Breast epithelium (tissue), 4 donors: ENCODE data around the gene RTBDN. TPM values are rescaled to one million over a fixed set of nuclear protein-coding genes. Genes with fewer than 3 reads are reported as not detected.

Experiments
- DNase-seq, 2 donors: peaks; one replicate each; pipeline ENCODE4 v3.0.0-alpha.2; 2019; ENCODE audit warnings: low spot score in 2 of 2
- H3K27ac ChIP-seq, 2 donors: fragments of 200-600 bp; sonication (generic) in 1 of 2; one replicate each; pipeline ENCODE4 v1.5.1; 2016 to 2019; ENCODE audit warnings: mild to moderate bottlenecking in 1 of 2
- H3K27me3 ChIP-seq, 2 donors: fragments of 200-600 bp; sonication (generic) in 1 of 2; one replicate each; pipeline versions ENCODE4 v1.5.1 to v1.6.0; 2017 to 2019; ENCODE audit warnings: control low read depth in 1 of 2, mild to moderate bottlenecking in 1 of 2
- H3K36me3 ChIP-seq: fragments of 200-600 bp; one replicate; pipeline ENCODE4 v1.5.1; 2019
- H3K4me1 ChIP-seq, 2 donors: fragments of 200-600 bp; sonication (generic); one replicate each; pipeline ENCODE4 v1.5.1; 2016 to 2019; ENCODE audit warnings: control low read depth in 1 of 2
- H3K4me3 ChIP-seq, 3 donors: fragments of 200-600 bp; sonication (generic); 1 replicate in 2 of 3; 2 replicates in 1 of 3; pipeline ENCODE4 v1.5.1; 2016 to 2019; ENCODE audit warnings: mild to moderate bottlenecking in 3 of 3, moderate library complexity in 2 of 3
- H3K9me3 ChIP-seq, 2 donors: fragments of 200-600 bp; sonication (generic) in 1 of 2; one replicate each; pipeline ENCODE4 v1.5.1; 2016 to 2019; ENCODE audit warnings: control low read depth in 1 of 2
- POLR2A ChIP-seq: fragments of 450-650 bp; IDR thresholded peaks from one replicate; pipeline ENCODE4 v1.6.1; 2016; ENCODE audit warnings: antibody characterized with exemption, mild to moderate bottlenecking, moderate library complexity
- POLR2AphosphoS5 ChIP-seq, 3 donors: sonication (generic); formaldehyde crosslinking; IDR thresholded peaks; one replicate each; pipeline ENCODE4 v1.6.1; 2017; ENCODE audit warnings: antibody characterized with exemption in 3 of 3
- intact Hi-C: fragments of 100-400 bp; cut with DNase I; formaldehyde crosslinking; loops from one replicate; pipeline ENCODE4 v1.15.1; 2023; ENCODE audit warnings: low total_unique reads
- total RNA-seq, 3 donors: library from RNA; depleted of rRNA; stranded (reverse); fragments of >200 nt; gene quantifications; one replicate each; pipeline ENCODE4 v1.1.0, GENCODE V29; 2016
- TF ChIP-seq, protein P1 (sequence below), 3 donors: fragments of 450-650 bp; IDR thresholded peaks; one replicate each; pipeline ENCODE4 v1.5.1; 2016 to 2017; ENCODE audit warnings: antibody characterized with exemption in 3 of 3, mild to moderate bottlenecking in 3 of 3, moderate library complexity in 3 of 3

The RTBDN gene
- total RNA-seq, 3 donors from 2014 or later = not detected

DNA sequence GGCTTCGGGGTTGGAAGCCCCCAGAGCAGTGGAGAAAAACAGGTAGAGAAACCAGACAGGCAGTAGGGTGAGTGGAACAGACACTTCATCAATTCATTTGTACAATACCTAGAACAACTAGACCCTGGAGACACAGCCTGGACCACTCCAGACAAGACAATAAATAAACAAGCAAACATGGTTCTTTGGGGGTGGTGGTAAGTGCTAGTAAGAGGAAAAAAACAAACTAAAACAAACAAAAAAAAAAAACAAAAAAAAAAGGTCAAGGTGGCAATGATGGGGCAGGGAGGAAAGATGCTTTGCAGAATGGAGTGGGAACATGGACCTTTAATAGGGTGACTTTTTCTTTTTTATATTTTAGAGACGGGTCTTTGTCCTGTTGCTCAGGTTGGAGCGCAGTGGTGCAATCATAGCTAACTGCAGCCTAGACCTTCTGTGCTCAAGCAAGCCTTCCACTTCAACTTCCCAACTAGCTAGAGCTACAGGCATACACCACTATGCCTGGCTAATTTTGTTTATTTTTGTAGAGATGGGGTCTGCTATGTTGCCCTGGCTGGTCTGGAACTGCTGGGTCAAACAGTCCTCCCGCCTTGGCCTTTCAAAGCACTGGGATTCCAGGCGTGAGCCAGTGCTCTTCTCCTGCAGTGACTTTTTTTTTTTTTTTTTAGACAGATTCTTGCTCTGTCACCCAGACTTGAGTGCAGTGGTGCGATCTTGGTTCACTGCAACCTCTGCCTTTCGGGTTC, 40.0 kb downstream of the RTBDN start:
- Histone ChIP-seq H3K36me3 (no peaks in the 10 kb centered on the region), H3K4me3 (peak overlapping the region; percentile 92 to 100 (median 95)), H3K4me1 (peaks cover 5 to 10% of the 10 kb centered on the region in 2 donors), H3K9me3 (no peaks in the 10 kb centered on the region), H3K27me3 (no peaks in the 10 kb centered on the region), H3K27ac (peak overlapping the region; percentile 98 to 100)
- peak in 1 of 3 donors; percentile 45 for TF ChIP-seq POLR2AphosphoS5 (IDR thresholded peaks at IDR 0.05)
- TF ChIP-seq, protein P1, sequence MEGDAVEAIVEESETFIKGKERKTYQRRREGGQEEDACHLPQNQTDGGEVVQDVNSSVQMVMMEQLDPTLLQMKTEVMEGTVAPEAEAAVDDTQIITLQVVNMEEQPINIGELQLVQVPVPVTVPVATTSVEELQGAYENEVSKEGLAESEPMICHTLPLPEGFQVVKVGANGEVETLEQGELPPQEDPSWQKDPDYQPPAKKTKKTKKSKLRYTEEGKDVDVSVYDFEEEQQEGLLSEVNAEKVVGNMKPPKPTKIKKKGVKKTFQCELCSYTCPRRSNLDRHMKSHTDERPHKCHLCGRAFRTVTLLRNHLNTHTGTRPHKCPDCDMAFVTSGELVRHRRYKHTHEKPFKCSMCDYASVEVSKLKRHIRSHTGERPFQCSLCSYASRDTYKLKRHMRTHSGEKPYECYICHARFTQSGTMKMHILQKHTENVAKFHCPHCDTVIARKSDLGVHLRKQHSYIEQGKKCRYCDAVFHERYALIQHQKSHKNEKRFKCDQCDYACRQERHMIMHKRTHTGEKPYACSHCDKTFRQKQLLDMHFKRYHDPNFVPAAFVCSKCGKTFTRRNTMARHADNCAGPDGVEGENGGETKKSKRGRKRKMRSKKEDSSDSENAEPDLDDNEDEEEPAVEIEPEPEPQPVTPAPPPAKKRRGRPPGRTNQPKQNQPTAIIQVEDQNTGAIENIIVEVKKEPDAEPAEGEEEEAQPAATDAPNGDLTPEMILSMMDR (IDR thresholded peaks at IDR 0.05) = no peak
- no peak for DNase-seq
- intact Hi-C loops = no loop called here

DNA sequence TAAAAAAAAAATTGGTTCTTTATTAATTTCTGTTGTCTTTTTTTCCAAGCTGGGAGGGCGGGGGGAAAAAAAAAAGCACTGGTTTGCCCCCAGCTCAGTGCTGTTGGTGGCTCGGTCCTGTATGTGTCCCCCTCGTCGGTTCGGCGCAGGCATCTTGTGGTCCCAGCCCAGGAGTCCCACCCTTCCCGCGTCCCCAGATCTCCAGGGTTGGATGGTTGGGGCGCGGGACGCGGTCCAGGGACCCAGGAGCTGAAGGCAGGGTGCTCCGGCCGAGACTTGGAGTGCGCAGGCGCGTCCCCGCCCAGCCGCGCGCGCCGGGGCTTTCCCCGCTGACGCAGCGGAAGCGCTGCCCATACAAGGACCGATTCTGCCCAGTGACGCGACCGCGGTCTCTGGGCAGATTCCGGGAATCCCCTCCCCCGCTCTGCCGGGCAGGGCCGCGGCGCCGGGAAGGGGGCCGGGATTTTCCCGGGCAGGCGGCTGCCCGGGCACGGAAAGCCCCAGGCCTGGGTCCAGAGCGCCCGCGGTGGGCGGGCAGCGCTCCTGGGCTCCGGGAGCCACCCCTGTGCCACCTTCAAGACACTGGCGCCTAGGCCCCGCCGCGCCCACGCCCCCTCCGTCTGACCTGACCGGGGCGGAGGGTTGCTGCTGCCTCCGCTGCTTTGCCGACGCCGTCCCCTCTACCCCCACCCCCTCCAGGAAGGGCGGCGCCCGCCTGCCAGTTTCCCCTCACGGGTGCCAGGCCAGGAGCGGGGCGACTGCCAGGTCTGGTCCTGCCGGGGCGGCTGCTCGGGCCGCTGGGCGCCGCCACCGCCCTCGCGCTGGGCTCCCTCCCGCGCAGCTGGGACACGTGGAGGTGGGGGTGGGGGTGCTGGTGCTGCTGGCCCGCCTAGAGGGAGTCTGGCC, 40.8 kb downstream of the RTBDN start:
- Histone ChIP-seq H3K4me3 (peak overlapping the region; percentile 92 to 100 (median 95)), H3K36me3 (no peaks in the 10 kb centered on the region), H3K27me3 (no peaks in the 10 kb centered on the region), H3K4me1 (peaks cover 6 to 19% of the 10 kb centered on the region in 2 donors), H3K27ac (peak overlapping the region; percentile 98 to 100), H3K9me3 (no peaks in the 10 kb centered on the region)
- TF ChIP-seq, protein P1 (IDR thresholded peaks at IDR 0.05) = peak in 1 of 3 donors; percentile 7
- TF ChIP-seq POLR2AphosphoS5 (IDR thresholded peaks at IDR 0.05) (peak; percentile 88 to 99 (median 96)), POLR2A (peak; percentile 82)
- peak; percentile 93 to 94 for DNase-seq
- intact Hi-C loops = no loop called here

DNA sequence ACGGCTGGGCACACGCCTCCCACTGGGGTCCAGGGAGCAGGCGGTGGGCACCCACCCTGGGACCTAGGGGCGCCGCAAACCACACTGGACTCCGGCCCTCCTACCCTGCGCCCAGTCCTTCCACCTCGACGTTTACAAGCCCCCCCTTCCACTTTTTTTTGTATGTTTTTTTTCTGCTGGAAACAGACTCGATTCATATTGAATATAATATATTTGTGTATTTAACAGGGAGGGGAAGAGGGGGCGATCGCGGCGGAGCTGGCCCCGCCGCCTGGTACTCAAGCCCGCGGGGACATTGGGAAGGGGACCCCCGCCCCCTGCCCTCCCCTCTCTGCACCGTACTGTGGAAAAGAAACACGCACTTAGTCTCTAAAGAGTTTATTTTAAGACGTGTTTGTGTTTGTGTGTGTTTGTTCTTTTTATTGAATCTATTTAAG, 41.5 kb downstream of the RTBDN start:
- Histone ChIP-seq H3K9me3 (no peaks in the 10 kb centered on the region), H3K4me1 (peaks cover 6 to 25% of the 10 kb centered on the region in 2 donors), H3K27me3 (no peaks in the 10 kb centered on the region), H3K27ac (peak overlapping the region; percentile 98 to 100), H3K36me3 (no peaks in the 10 kb centered on the region), H3K4me3 (peak overlapping the region; percentile 92 to 100 (median 95))
- no peak for DNase-seq
- intact Hi-C loops = no loop called here
- peak in 1 of 3 donors; percentile 90 for TF ChIP-seq POLR2AphosphoS5 (IDR thresholded peaks at IDR 0.05)
- no peak for TF ChIP-seq POLR2A
- TF ChIP-seq, protein P1 (IDR thresholded peaks at IDR 0.05) = peak in 1 of 3 donors; percentile 15

DNA sequence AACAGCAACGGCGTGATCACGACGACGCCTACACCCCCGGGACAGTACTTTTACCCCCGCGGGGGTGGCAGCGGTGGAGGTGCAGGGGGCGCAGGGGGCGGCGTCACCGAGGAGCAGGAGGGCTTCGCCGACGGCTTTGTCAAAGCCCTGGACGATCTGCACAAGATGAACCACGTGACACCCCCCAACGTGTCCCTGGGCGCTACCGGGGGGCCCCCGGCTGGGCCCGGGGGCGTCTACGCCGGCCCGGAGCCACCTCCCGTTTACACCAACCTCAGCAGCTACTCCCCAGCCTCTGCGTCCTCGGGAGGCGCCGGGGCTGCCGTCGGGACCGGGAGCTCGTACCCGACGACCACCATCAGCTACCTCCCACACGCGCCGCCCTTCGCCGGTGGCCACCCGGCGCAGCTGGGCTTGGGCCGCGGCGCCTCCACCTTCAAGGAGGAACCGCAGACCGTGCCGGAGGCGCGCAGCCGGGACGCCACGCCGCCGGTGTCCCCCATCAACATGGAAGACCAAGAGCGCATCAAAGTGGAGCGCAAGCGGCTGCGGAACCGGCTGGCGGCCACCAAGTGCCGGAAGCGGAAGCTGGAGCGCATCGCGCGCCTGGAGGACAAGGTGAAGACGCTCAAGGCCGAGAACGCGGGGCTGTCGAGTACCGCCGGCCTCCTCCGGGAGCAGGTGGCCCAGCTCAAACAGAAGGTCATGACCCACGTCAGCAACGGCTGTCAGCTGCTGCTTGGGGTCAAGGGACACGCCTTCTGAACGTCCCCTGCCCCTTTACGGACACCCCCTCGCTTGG, 42.1 kb downstream of the RTBDN start:
- intact Hi-C loops = no loop called here
- Histone ChIP-seq H3K36me3 (no peaks in the 10 kb centered on the region), H3K4me1 (peaks cover 6 to 28% of the 10 kb centered on the region in 2 donors)

More for the DNA sequence above, 42.1 kb downstream of the RTBDN start:
- TF ChIP-seq POLR2A = no peak
- TF ChIP-seq POLR2AphosphoS5 (IDR thresholded peaks at IDR 0.05) = peak; percentile 57 to 95 (median 72)
- Histone ChIP-seq H3K9me3 (no peaks in the 10 kb centered on the region), H3K27me3 (no peaks in the 10 kb centered on the region), H3K27ac (peak overlapping the region; percentile 98 to 100), H3K4me3 (peak overlapping the region; percentile 92 to 100 (median 95))
- DNase-seq = peak; percentile 63 to 79
